GM13977 (cell line): Measurements from ENCODE around the gene CENPA.
"Not testable (repeated sequence)": the region's sequence is repeated elsewhere in the genome, so short reads cannot be mapped to it uniquely, and the experiment has no call there.

Experiments used
- DNase-seq: peaks from one replicate; pipeline ENCODE4 v3.0.0; 2012; ENCODE audit warnings: low spot score
- in situ Hi-C: fragments of 300-500 bp; cut with MboI; formaldehyde crosslinking; loops from one replicate; pipeline ENCODE4 v1.12.0; 2022; ENCODE audit warnings: low sequenced_read_pairs, low pct_unique_long_range_greater_than_20kb, mixed read lengths, inconsistent platforms; ENCODE audit not compliant: unreplicated experiment
- TF ChIP-seq, protein P1 (sequence below): IDR thresholded peaks from 2 replicates; pipeline ENCODE4 v1.5.1; 2012; ENCODE audit warnings: mild to moderate bottlenecking, control low read depth; ENCODE audit not compliant: insufficient read depth; ENCODE audit errors: extremely low read depth, missing control alignments

CENPA gene

GRCh38 chr2:26759845-26760244 is 26.0 kb upstream of the CENPA start:
- TF ChIP-seq, protein P1, sequence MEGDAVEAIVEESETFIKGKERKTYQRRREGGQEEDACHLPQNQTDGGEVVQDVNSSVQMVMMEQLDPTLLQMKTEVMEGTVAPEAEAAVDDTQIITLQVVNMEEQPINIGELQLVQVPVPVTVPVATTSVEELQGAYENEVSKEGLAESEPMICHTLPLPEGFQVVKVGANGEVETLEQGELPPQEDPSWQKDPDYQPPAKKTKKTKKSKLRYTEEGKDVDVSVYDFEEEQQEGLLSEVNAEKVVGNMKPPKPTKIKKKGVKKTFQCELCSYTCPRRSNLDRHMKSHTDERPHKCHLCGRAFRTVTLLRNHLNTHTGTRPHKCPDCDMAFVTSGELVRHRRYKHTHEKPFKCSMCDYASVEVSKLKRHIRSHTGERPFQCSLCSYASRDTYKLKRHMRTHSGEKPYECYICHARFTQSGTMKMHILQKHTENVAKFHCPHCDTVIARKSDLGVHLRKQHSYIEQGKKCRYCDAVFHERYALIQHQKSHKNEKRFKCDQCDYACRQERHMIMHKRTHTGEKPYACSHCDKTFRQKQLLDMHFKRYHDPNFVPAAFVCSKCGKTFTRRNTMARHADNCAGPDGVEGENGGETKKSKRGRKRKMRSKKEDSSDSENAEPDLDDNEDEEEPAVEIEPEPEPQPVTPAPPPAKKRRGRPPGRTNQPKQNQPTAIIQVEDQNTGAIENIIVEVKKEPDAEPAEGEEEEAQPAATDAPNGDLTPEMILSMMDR, result no peak
- in situ Hi-C loops, result no loop called here

DNA sequence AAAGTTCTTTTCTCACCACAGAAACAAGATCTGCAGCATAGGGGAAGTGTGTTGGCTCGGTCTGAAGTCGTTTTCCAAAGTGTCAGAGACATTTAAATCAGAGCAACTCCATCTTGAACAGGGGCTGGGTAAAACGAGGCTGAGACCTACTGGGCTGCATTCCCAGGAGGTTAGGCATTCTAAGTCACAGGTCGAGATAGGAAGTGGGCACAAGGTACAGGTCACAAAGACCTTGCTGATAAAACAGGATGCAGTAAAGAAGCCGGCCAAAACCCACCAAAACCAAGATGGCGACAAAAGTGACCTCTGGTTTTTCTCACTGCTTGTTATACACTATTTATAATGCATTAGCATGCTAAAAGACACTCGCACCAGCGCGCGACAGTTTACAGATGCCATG is 24.9 kb upstream of the CENPA start:
- DNase-seq, in situ Hi-C loops: not testable (repeated sequence)

More at GRCh38 chr2:26759845-26760244, 26.0 kb upstream of the CENPA start:
- DNase-seq, result no peak

- DNase-seq, result no peak
- TF ChIP-seq, protein P1, result no peak
- in situ Hi-C loops, result no loop called here
These were observed 22.8 kb upstream of the CENPA start for GRCh38 chr2:26763019-26763418.

GRCh38 chr2:26764078-26764887 is 21.6 kb upstream of the CENPA start, which contains the start of gene SLC35F6:
Gene SLC35F6, plus strand, starts transcription at chr2:26764284. Its CDS starts 66 bp downstream, at chr2:26764350.
- TF ChIP-seq, protein P1, result no peak
- in situ Hi-C loops, result no loop called here
- peak; percentile 93 for DNase-seq

GRCh38 chr2:26764906-26765305 is 20.9 kb upstream of the CENPA start:
- in situ Hi-C loops, result no loop called here
- DNase-seq, result no peak
- TF ChIP-seq, protein P1, result no peak

- TF ChIP-seq, protein P1, result no peak
- in situ Hi-C loops, result no loop called here
- DNase-seq, result no peak
These were observed 20.2 kb upstream of the CENPA start for GRCh38 chr2:26765475-26766200.

DNA sequence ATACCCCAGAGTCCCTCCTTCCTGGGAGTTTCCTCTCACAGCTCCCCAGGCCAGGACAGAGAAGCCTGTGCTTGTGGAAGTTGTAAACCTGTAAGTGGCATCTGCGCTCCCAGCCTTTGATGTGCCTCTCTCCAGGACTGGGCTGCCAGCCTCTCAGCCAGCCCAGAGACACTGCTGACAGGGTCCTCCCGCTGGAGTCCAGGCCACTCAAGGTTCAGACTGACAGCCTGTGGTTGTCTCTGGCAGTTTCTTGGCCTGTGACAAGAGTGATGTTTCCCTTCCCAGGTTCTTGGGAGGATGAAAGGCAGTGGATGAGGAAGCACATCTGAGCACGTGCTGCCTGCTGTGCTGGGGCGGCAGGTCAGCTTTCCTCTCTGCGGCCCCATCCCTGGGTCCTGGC is 18.7 kb upstream of the CENPA start:
- no peak for DNase-seq
- in situ Hi-C loops, result no loop called here
- TF ChIP-seq, protein P1, result no peak
